H1 (cell line): ENCODE data around the gene MDC1. TPM values are rescaled to one million over a fixed set of nuclear protein-coding genes. Genes with fewer than 3 reads are reported as not detected.

Source experiments
- CTCF ChIA-PET: fragments of 300-600 bp; sonication (Branson Sonifier 250); formaldehyde crosslinking; loops from one replicate; lab custom pipeline; 2021; ENCODE audit not compliant: partially characterized antibody; lab: Charles Lee
- POLR2A ChIA-PET: fragments of 300-600 bp; sonication (Branson Sonifier 250); formaldehyde crosslinking; loops from one replicate; lab custom pipeline; 2021; ENCODE audit warnings: inconsistent platforms; ENCODE audit not compliant: partially characterized antibody; lab: Charles Lee
- DNase-seq, 2 experiments: peaks; one replicate each; pipeline versions ENCODE4 v3.0.0 to v3.0.0-alpha.2; 2010 to 2022; ENCODE audit warnings: low spot score in 2 of 2, low read depth in 1 of 2, mixed read lengths in 1 of 2
- FAIRE-seq: peaks from 2 replicates; lab custom pipeline; 2011; peaks lifted over from hg19 to GRCh38; lab: Jason Lieb, UNC
- H2AFZ ChIP-seq: 2 replicates; pipeline ENCODE4 v1.8.1; 2012; ENCODE audit warnings: low read length, inconsistent platforms
- H2AK5ac ChIP-seq: 2 replicates; pipeline ENCODE4 v1.6.1; 2013; ENCODE audit warnings: low read depth, low read length
- H2BK120ac ChIP-seq: replicated peaks from 2 replicates; pipeline ENCODE3; 2013; ENCODE audit warnings: low read depth, low read length, inconsistent platforms
- H2BK12ac ChIP-seq: 2 replicates; pipeline ENCODE4 v1.6.1; 2013; ENCODE audit warnings: low read depth, low read length
- H2BK15ac ChIP-seq: 2 replicates; pipeline ENCODE4 v1.6.1; 2013; ENCODE audit warnings: low read length
- H2BK20ac ChIP-seq: 2 replicates; pipeline ENCODE4 v1.6.1; 2013; ENCODE audit warnings: low read length
- H2BK5ac ChIP-seq: 2 replicates; pipeline ENCODE4 v1.6.1; 2013; ENCODE audit warnings: low read depth, low read length
- H3K14ac ChIP-seq: 2 replicates; pipeline ENCODE4 v1.6.1; 2013; ENCODE audit warnings: inconsistent platforms; ENCODE audit not compliant: insufficient read length
- H3K18ac ChIP-seq: 2 replicates; pipeline ENCODE4 v1.6.1; 2013; ENCODE audit warnings: low read length; ENCODE audit errors: extremely low read depth
- H3K23ac ChIP-seq: 2 replicates; pipeline ENCODE4 v1.6.1; 2013; ENCODE audit warnings: inconsistent platforms; ENCODE audit not compliant: insufficient read length
- H3K23me2 ChIP-seq: 2 replicates; pipeline ENCODE4 v1.6.1; 2013; ENCODE audit warnings: low read depth, low read length
- H3K27ac ChIP-seq: 2 replicates; pipeline ENCODE4 v1.6.1; 2011; ENCODE audit warnings: low read depth, low read length, inconsistent platforms
- H3K27me3 ChIP-seq, 4 experiments: replicated peaks in 1 of 4; 1 replicate in 1 of 4; 2 replicates in 3 of 4; pipeline versions ENCODE4 v1.6.1 to v1.8.1; 2011 to 2013; ENCODE audit warnings: low read length in 3 of 4, mild to moderate bottlenecking in 3 of 4, inconsistent platforms in 2 of 4, mixed read lengths in 2 of 4, moderate library complexity in 1 of 4; ENCODE audit not compliant: control insufficient read depth in 3 of 4, insufficient read depth in 3 of 4; ENCODE audit errors: extremely low read depth in 1 of 4
- H3K36me3 ChIP-seq, 4 experiments: 2 replicates each; pipeline versions ENCODE4 v1.6.1 to v1.8.1; 2011 to 2013; ENCODE audit warnings: mild to moderate bottlenecking in 4 of 4, low read length in 3 of 4, moderate library complexity in 2 of 4, control low read depth in 1 of 4, inconsistent platforms in 1 of 4; ENCODE audit not compliant: insufficient read depth in 4 of 4, control insufficient read depth in 2 of 4
- H3K4ac ChIP-seq: replicated peaks from 2 replicates; pipeline ENCODE3; 2013; ENCODE audit warnings: low read length, low read depth, mixed read lengths, inconsistent platforms; ENCODE audit not compliant: insufficient read length
- H3K4me1 ChIP-seq, 4 experiments: replicated peaks in 1 of 4; 1 replicate in 1 of 4; 2 replicates in 3 of 4; pipeline versions ENCODE4 v1.6.1 to v1.8.1; 2011 to 2013; ENCODE audit warnings: low read length in 3 of 4, inconsistent platforms in 2 of 4, mixed read lengths in 1 of 4; ENCODE audit not compliant: insufficient read depth in 4 of 4, control insufficient read depth in 3 of 4
- H3K4me2 ChIP-seq, 2 experiments: 2 replicates each; pipeline versions ENCODE4 v1.6.1 to v1.8.1; 2011 to 2013; ENCODE audit warnings: low read depth in 2 of 2, low read length in 2 of 2, control low read depth in 1 of 2, inconsistent platforms in 1 of 2, mild to moderate bottlenecking in 1 of 2; ENCODE audit not compliant: insufficient read depth in 1 of 2
- H3K4me3 ChIP-seq, 4 experiments: fragments of 200-600, 300-600 bp in 1 of 4; sonication (generic), shearing (Covaris generic), sonication (Bioruptor Twin) in 1 of 4; 2 replicates each; pipeline versions ENCODE4 v1.5.1 to v1.8.1; 2011 to 2016; ENCODE audit warnings: low read length in 4 of 4, low read depth in 3 of 4, control low read depth in 2 of 4, inconsistent platforms in 2 of 4, mild to moderate bottlenecking in 2 of 4, mixed read lengths in 1 of 4, moderate library complexity in 1 of 4; ENCODE audit not compliant: insufficient read depth in 2 of 4; ENCODE audit errors: extremely low read depth in 1 of 4
- H3K56ac ChIP-seq: replicated peaks from 2 replicates; pipeline ENCODE3; 2013; ENCODE audit warnings: low read depth, mild to moderate bottlenecking, mixed read lengths, low read length, inconsistent platforms; ENCODE audit not compliant: insufficient read length
- H3K79me1 ChIP-seq: 2 replicates; pipeline ENCODE4 v1.6.1; 2013; ENCODE audit warnings: low read depth, low read length, control low read depth
- H3K79me2 ChIP-seq, 2 experiments: 2 replicates each; pipeline versions ENCODE4 v1.6.1 to v1.8.1; 2012 to 2013; ENCODE audit warnings: low read length in 2 of 2, mild to moderate bottlenecking in 2 of 2, inconsistent platforms in 1 of 2; ENCODE audit not compliant: insufficient read depth in 2 of 2, control insufficient read depth in 1 of 2
- H3K9ac ChIP-seq, 4 experiments: replicated peaks in 1 of 4; 1 replicate in 1 of 4; 2 replicates in 3 of 4; pipeline versions ENCODE4 v1.6.1 to v1.8.1; 2011 to 2013; ENCODE audit warnings: low read depth in 3 of 4, low read length in 3 of 4, control low read depth in 2 of 4, mild to moderate bottlenecking in 2 of 4, moderate library complexity in 2 of 4, inconsistent platforms in 1 of 4; ENCODE audit errors: extremely low read depth in 1 of 4
- H3K9me3 ChIP-seq, 2 experiments: 2 replicates each; pipeline versions ENCODE4 v1.6.1 to v1.8.1; 2012 to 2013; ENCODE audit warnings: mild to moderate bottlenecking in 2 of 2, moderate library complexity in 2 of 2, control low read depth in 1 of 2, inconsistent platforms in 1 of 2, low read depth in 1 of 2, low read length in 1 of 2, mixed read lengths in 1 of 2; ENCODE audit not compliant: insufficient read depth in 2 of 2
- H4K20me1 ChIP-seq, 2 experiments: replicated peaks in 1 of 2; 2 replicates each; pipeline versions ENCODE3 to v1.8.1; 2011 to 2013; ENCODE audit warnings: inconsistent platforms in 2 of 2, low read length in 2 of 2, mild to moderate bottlenecking in 1 of 2; ENCODE audit not compliant: insufficient read depth in 2 of 2, control insufficient read depth in 1 of 2
- H4K5ac ChIP-seq: 2 replicates; pipeline ENCODE4 v1.6.1; 2013; ENCODE audit warnings: low read length, low read depth, mixed read lengths, inconsistent platforms; ENCODE audit not compliant: insufficient read length
- H4K8ac ChIP-seq: 2 replicates; pipeline ENCODE4 v1.8.0; 2013; ENCODE audit warnings: mild to moderate bottlenecking, moderate library complexity, low read length, inconsistent platforms; ENCODE audit not compliant: insufficient read depth; ENCODE audit errors: extremely low read depth
- H4K91ac ChIP-seq: replicated peaks from 2 replicates; pipeline ENCODE3; 2013; ENCODE audit warnings: low read length, mixed read lengths, inconsistent platforms; ENCODE audit not compliant: insufficient read length
- BRCA1 ChIP-seq: IDR thresholded peaks from 2 replicates; pipeline ENCODE4 v1.6.1; 2012; ENCODE audit warnings: low read depth, low read length, improper control_type of control experiment
- CBX8 ChIP-seq: fragments of 300-800, 300-1000 bp; sonication (generic); IDR thresholded peaks from 2 replicates; pipeline ENCODE4 v1.7.1; 2016; ENCODE audit warnings: low read depth, low read length, borderline replicate concordance
- CEBPB ChIP-seq: IDR thresholded peaks from 2 replicates; pipeline ENCODE4 v1.6.1; 2012; ENCODE audit warnings: low read depth, low read length
- CREB1 ChIP-seq: IDR thresholded peaks from 2 replicates; pipeline ENCODE4 v1.6.1; 2012; ENCODE audit warnings: inconsistent platforms
- CTBP2 ChIP-seq: IDR thresholded peaks from 2 replicates; pipeline ENCODE4 v1.7.0; 2011; ENCODE audit warnings: borderline replicate concordance, mild to moderate bottlenecking, moderate library complexity, mixed read lengths, low read length; ENCODE audit not compliant: insufficient read depth, insufficient read length
- EGR1 ChIP-seq: IDR thresholded peaks from 2 replicates; pipeline ENCODE4 v1.6.1; 2011; ENCODE audit warnings: low read depth, low read length, borderline replicate concordance
- GTF2F1 ChIP-seq: IDR thresholded peaks from 2 replicates; pipeline ENCODE4 v1.6.1; 2012; ENCODE audit warnings: low read depth, low read length, improper control_type of control experiment, borderline replicate concordance
- PHF8 ChIP-seq: fragments of 200-600 bp; sonication (generic); conservative IDR thresholded peaks from 2 replicates; pipeline ENCODE4 v1.7.1; 2012; ENCODE audit warnings: low read depth, mild to moderate bottlenecking, inconsistent platforms, low read length, moderate library complexity
- SAP30 ChIP-seq: fragments of 300-600 bp; sonication (generic); IDR thresholded peaks from 2 replicates; pipeline ENCODE4 v1.7.1; 2012; ENCODE audit warnings: low read length, moderate library complexity, mild to moderate bottlenecking, inconsistent platforms; ENCODE audit not compliant: insufficient read depth, insufficient replicate concordance
- SIN3A ChIP-seq, 2 experiments: IDR thresholded peaks in 1 of 2; conservative IDR thresholded peaks in 1 of 2; 2 replicates each; pipeline ENCODE4 v1.6.1; 2011 to 2012; ENCODE audit warnings: low read length in 2 of 2, improper control_type of control experiment in 1 of 2, low read depth in 1 of 2, mild to moderate bottlenecking in 1 of 2
- WGBS, 2 experiments: shearing (Covaris generic) in 1 of 2; methylation state at CpG; one replicate each; pipeline versions ENCODE4 v1.1.6 to v1.1.7; 2013 to 2015; ENCODE audit warnings: low lambda C conversion rate in 2 of 2, mixed read lengths in 2 of 2, inconsistent platforms in 1 of 2, low coverage in 1 of 2, missing lambda C conversion rate in 1 of 2; ENCODE audit not compliant: insufficient replicate concordance in 2 of 2, insufficient coverage in 1 of 2, insufficient read length in 1 of 2; ENCODE audit errors: extremely low coverage in 1 of 2, missing lambda C conversion rate in 1 of 2; 5-methylcytosine and 5-hydroxymethylcytosine counted together
- polyA plus RNA-seq, 7 experiments: library from polyadenylated mRNA; depleted of rRNA in 3 of 7; stranded (reverse) in 5 of 7; unstranded in 2 of 7; fragments of >200 nt in 5 of 7; fragments of 200-250 nt in 2 of 7; gene quantifications; 1 replicate in 5 of 7; 2 replicates in 1 of 7; 4 replicates in 1 of 7; pipeline versions ENCODE4 v1.2.1 to v1.2.3, GENCODE V29; 2011 to 2013; ENCODE audit warnings: missing spikeins in 2 of 7, mixed read lengths in 2 of 7
- total RNA-seq: library from RNA; stranded (reverse); fragmentation: NEBNext Ultra II Directional; extraction: Animal tissue kit (Norgen Biotek cat#: 25700); gene quantifications from 2 replicates; pipeline ENCODE4 v1.2.1, GENCODE V29; 2021
- TF ChIP-seq, protein P1 (sequence below): IDR thresholded peaks from 2 replicates; pipeline ENCODE4 v1.6.1; 2012; ENCODE audit warnings: low read length, inconsistent platforms

The MDC1 gene
- total and polyA plus RNA-seq, 2 of the 8 experiments (the other 6 are each of a cell fraction or from before 2014, with no cell fraction given) = 29.9 to 81.1 TPM

DNA sequence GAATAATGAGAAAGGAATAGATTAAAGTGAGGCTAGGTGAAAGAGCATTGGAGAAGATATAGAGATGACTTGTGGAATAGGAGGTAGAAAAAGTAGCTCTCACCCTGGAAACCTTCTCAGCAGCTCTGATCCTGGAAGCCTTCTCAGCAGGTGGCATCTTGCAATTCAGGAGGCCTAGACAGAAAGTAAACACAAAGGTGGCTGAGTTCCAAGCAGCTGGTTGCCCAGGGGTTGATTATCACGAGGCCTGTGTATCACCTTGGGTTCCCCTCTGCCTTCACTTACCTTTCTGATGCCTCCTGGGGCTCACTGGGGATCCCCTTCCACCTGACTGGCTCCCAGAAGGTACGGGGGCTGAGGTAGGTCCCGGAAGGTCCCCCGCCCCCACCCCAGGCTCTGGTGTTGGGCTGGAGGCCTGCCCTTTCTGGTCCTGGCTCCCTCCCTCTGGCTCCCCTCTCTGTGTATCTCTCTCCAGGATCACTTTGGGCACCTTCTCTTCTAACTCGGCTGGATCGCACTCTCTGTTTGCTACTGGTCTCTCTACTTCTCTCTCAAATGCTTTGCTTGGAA lies 9.7 kb downstream of the MDC1 start:
- Histone ChIP-seq H2BK120ac (no peak overlapping the region), H3K4ac (no peak overlapping the region), H2BK20ac (no peak overlapping the region), H3K4me2 (no peak overlapping the region), H3K79me1 (no peaks in the 10 kb centered on the region; the same call in 1 of the 2 replicates), H2AK5ac (no peak overlapping the region), H3K23ac (no peak overlapping the region), H3K23me2 (no peaks in the 10 kb centered on the region), H2BK15ac (no peak overlapping the region), H3K56ac (no peak overlapping the region), H2BK5ac (no peak overlapping the region), H3K9me3 (no peaks in the 10 kb centered on the region), H4K91ac (no peak overlapping the region), H3K4me3 (no peak overlapping the region), H3K79me2 (no peaks in the 10 kb centered on the region), H3K27ac (no peak overlapping the region), H4K8ac (no peak overlapping the region), H3K18ac (no peak overlapping the region), H4K20me1 (peaks cover 3 to 5% of the 10 kb centered on the region in 2 experiments), H3K9ac (no peak overlapping the region), H4K5ac (no peak overlapping the region), H3K14ac (no peak overlapping the region), H3K27me3 (no peaks in the 10 kb centered on the region), H2BK12ac (no peak overlapping the region), H3K4me1 (no peaks in the 10 kb centered on the region; a peak in 1 of 7 replicates), H2AFZ (no peak overlapping the region), H3K36me3 (peaks cover 15 to 53% (median 38%) of the 10 kb centered on the region in 4 experiments; a peak in 7 of 8 replicates)
- POLR2A ChIA-PET = interaction anchor here (1.3 to 35.9 kb wide), 4 partner anchors 7 to 103 kb away, joined by 4 to 732 read pairs (median 368); partner anchors contain the start of genes MDC1, NRM and TUBB
- DNase-seq = no peak
- CTCF ChIA-PET = interaction anchor here (0.7 to 1.8 kb wide), 2 partner anchors 18 to 23 kb away, joined by 4 to 5 read pairs; no protein-coding TSS in a partner anchor
- no peak for FAIRE-seq
- WGBS, 2 experiments = 92% methylated on average over 5 of the region's 6 CpGs; no CpG with 5 or more reads in 1 of the 2 experiments
- TF ChIP-seq SIN3A (conservative IDR thresholded peaks at IDR 0.05 in 1 of 2, IDR thresholded peaks at IDR 0.05 in 1 of 2; ENCODE audit: low read depth in 1 of 2, low read length in 2 of 2) = no peak
- no peak for TF ChIP-seq CTBP2
- TF ChIP-seq CBX8 = no peak
- no peak for TF ChIP-seq GTF2F1
- TF ChIP-seq PHF8 = no peak
- no peak for TF ChIP-seq SAP30
- TF ChIP-seq, protein P1, sequence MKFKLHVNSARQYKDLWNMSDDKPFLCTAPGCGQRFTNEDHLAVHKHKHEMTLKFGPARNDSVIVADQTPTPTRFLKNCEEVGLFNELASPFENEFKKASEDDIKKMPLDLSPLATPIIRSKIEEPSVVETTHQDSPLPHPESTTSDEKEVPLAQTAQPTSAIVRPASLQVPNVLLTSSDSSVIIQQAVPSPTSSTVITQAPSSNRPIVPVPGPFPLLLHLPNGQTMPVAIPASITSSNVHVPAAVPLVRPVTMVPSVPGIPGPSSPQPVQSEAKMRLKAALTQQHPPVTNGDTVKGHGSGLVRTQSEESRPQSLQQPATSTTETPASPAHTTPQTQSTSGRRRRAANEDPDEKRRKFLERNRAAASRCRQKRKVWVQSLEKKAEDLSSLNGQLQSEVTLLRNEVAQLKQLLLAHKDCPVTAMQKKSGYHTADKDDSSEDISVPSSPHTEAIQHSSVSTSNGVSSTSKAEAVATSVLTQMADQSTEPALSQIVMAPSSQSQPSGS = no peak
- no peak for TF ChIP-seq CREB1
- no peak for TF ChIP-seq BRCA1
- no peak for TF ChIP-seq EGR1
- no peak for TF ChIP-seq CEBPB
